Fibroblast of skin of scalp (primary cell): Measurements from ENCODE around the gene GNG13.

Source experiments
- DNase-seq: peaks from one replicate; pipeline ENCODE4 v3.0.0-alpha.2; 2013

GNG13 gene

DNA sequence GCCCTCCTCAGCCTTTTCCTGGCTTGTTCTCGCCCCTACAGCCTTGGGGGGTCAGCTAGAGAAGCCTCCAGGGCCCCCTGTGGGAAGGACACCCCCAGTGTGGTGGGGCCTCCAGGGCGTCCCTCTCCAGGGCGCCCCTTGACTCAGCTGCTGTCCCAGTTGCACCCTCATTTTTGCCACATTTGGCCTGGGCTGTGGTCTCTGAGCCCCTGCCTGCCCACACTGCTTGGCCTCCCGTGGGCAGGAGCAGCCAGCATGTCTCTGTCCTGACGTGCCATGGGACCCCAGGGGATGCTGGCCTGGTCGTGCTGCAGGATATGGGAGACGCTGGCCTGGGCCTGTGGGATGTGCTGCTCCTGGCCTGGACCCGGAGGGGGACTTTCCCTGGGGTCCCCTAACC is 7.1 kb downstream of the GNG13 start:
- no peak for DNase-seq

DNA sequence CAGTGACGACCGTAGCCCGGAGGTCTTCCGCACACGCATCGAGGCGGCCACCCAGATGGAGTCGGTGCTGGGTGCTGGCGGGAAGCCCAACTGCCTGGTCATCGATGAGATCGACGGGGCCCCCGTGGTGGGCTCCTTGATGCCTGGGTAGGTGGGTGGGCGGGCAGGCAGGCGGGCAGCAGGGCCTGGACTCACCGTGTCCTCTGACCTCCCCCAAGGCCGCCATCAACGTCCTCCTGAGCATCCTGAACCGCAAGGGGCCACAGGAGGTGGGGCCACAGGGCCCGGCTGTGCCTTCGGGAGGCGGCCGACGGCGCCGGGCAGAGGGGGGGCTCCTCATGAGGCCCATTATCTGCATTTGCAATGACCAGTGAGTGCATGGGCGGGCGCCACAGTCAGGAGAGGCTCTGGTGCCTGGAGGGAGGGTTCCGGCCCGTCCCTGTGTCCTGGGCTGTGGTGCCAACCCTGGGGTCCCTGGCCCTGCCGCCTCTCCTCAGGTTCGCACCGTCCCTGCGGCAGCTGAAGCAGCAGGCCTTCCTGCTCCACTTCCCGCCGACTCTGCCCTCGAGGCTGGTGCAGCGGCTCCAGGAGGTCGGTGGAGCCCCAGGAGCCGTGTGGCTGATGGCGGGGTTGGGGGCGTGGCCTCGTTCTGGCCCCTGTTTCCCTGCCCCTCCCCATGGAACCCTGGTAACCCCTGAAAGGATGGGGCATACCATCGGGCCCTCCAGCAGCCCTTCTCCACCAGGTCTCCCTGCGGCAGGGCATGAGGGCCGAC is 8.1 kb downstream of the GNG13 start:
- DNase-seq, result no peak

DNA sequence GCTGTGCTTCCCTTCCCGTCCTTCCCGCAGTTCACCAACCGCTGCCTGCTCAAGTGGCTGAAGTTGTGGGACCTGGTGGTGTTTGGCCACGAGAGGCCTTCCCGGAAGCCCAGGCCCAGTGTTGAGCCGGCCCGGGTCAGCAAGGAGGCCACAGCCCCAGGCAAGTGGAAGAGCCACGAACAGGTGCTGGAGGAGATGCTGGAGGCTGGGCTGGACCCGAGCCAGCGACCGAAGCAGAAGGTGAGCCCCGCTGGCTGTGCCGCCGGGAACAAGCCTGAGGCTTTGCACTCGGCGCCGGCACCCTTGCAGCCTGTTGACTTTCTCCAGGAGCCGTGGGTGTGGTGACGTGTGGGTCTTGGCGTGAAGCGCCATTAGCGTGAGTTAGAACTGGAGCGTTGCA is 9.4 kb downstream of the GNG13 start:
- DNase-seq, result no peak

DNA sequence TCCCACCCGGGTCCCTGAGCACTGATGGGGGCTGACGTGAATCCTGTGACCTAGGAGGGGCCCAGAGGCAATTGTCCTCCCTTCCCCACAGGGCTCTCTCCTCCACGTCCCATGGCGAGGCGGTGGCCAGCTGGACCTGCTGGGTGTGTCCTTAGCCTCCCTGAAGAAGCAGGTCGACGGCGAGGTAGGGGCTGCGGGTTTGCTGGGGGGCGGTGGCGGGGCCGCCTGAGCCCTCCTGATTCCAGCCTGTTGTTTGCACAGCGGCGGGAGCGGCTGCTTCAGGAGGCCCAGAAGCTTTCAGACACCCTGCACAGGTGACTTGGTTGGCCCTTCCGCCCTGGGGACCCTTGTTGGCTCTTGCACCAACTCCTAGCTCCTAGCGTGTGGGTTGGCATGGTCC is 10.4 kb downstream of the GNG13 start:
- no peak for DNase-seq

DNA sequence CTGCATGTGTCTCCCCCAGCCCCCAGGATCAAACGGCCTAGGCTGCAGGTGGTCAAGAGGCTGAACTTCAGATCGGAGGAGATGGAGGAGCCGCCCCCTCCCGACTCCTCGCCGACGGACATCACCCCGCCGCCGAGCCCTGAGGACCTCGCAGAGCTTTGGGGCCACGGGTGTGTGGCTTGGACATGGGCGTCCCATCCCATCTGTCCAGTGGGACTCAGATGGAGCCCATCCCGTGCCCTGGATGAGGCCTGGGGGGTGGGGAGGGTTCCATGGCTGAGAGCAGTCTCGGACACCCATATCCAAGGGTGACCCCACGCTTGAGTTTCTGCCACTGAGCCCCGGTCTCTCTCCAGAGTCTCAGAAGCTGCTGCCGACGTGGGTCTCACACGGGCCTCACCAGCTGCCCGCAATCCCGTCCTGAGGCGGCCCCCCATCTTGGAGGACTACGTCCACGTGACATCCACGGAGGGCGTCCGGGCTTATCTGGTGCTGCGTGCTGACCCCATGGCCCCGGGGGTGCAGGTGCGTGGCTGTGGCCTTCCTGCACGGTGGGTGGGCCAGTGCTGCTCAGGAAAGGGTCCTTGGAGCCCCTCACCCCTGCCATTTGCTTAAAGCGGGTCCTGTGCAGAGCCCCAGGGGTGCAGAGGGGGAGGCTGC is 11.2 kb downstream of the GNG13 start:
- no peak for DNase-seq

GRCh38 chr16:788399-789126 is 12.0 kb downstream of the GNG13 start, which contains the start of gene CHTF18:
TSS of gene CHTF18 (plus strand) at chr16:788620. CDS start at chr16:788685, 65 bp downstream.
- peak; percentile 93 for DNase-seq

GRCh38 chr16:787978-788398 is 12.5 kb downstream of the GNG13 start, which contains the start of gene RPUSD1:
TSS of gene RPUSD1 (minus strand) at chr16:788381. CDS start at chr16:787737, 644 bp downstream.
- no peak for DNase-seq

DNA sequence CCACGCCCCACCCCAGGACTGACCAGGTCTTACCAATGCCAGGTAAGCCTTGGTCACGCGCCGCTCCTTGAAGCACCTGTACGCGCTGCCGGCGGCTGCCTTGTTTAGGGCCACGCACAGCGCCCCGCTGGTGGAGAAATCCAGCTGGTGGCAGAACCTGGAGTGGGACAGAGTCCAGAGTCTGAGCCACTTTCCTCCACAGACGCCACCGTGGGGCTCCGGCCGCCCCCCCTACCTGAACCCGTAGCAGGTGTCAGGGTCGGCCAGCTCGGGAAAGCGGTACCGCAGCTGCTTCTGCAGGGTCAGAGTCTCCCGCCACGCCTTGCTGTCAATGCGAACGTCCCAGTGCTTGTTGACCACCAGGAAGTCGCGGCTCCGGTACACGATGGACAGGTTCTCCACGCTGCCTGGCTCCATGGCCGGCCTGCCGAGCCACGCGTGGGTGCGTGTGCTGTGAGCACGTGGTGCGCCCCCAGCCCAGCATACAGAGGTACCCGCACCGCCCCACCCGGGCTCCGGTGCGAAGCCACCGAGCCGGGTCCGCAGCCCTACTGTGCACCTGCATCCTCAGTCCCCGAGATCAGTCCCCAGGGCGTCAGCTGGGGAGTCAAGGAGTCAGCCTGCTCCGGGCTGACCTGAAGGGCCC is 13.1 kb downstream of the GNG13 start:
- no peak for DNase-seq

DNA sequence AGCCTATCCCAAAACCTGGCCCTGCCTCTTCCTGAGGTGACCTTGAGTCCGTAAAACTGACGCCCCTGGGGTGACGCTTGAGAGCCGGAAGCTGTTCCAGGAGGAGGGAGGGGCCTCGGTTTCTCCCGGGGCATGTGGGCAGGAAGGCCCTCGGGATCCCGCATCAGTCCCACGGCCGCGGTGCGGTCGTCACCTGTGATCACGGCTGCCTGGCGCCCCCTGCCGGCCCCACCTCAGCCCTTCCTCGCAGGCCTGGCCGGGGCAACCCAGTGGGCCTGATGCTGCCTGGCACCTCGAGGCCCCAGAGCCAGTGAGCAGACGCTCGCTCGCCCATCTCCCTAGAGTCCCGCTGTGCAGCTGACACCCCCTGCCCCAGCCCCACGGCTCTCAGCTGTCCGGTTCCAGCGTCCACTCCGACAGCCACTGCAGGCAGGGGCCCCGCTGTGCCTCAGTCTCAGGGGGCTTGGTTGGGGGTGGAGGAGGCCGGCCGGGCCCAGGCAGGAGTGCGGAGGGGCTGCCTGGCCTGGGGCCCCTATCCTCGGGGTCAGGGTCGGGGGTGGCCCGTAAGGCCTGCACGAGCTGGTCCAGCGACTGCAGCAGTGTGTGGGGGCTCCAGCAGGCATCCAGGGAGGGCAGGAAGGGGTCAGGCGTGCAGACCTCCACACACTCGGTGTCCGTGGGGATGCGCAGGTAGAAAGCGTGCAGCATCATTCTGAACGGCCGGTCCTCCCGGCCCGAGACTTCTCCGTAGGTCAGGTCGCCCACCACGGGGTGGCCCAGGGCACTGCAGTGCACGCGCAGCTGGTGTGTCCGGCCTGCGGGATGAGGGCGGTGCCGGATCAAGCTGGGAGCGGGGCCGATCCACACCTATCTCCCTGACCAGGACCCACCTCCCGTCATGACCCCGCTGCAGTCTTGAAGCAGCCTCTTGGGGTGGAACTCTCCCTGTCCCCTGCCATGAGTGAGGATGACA is 14.7 kb downstream of the GNG13 start:
- peak; percentile 33 for DNase-seq

GRCh38 chr16:784431-784830 is 16.1 kb downstream of the GNG13 start:
- no peak for DNase-seq

GRCh38 chr16:783404-784161 is 17.0 kb downstream of the GNG13 start:
- DNase-seq, result no peak

GRCh38 chr16:782766-783403 is 17.6 kb downstream of the GNG13 start:
- DNase-seq, result no peak

DNA sequence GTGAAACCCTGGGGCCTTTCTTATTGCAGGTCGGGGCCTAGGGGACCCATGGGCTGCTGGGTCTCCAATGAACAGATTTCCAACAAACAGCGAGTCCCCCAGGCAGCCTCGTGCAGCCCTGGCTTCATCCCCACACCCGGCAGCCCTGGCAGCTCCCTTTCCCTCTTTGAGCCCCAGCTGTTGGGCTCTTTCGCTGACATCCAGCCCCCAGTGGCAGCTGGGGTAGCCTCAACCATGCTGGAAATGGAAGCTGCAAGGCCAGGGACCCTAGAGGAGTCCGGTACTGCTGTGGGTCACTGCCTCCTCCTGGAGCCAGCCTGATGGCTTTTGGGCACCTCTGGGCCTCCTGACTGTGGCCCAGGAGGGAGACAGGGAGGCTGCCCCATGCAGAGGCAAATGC is 18.3 kb downstream of the GNG13 start:
- no peak for DNase-seq

- DNase-seq, result no peak
Observed at GRCh38 chr16:781346-782010, 19.1 kb downstream of the GNG13 start.

GRCh38 chr16:780296-780695 is 20.2 kb downstream of the GNG13 start:
- DNase-seq, result no peak

DNA sequence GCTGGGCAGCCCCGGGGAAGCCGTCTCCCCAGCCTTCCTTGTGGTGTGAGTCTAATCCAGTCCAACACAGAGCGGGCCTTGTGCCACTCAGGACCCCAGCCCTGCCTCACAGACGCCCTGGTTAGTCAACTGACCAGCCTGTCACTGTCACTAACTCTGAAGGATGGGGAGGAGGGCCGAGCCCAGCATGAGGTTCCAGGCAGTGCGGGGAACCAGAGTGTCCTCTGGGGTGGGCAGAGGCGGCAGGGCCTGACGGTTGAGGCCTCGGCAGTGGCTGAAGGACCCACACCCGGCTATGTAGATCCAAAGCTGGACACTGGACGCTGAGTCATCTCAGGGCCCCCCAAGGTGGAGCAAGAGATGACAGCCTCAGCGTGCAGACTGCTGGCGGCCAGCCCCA is 21.0 kb downstream of the GNG13 start:
- no peak for DNase-seq

GRCh38 chr16:778909-779527 is 21.5 kb downstream of the GNG13 start:
- DNase-seq, result no peak

DNA sequence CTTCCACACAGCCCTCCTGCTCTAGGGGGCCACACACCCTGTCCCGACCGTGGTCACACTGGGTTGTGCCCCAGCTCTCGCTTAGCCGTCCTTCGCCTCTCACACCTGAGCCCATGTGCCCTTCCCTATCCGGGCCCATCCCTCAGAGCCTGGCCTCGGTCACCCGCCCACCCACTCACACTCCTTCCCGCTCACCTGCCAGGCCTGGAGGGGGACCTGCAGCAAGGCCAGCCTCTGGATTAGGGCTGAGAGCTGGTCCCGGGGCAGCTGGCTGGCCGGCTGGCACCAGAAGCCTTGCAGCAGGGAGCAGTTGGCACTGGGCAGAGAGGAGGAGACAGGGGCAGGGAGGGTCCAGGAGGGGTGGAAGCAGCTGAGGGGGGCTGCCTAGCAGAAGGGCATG is 22.1 kb downstream of the GNG13 start:
- no peak for DNase-seq

DNA sequence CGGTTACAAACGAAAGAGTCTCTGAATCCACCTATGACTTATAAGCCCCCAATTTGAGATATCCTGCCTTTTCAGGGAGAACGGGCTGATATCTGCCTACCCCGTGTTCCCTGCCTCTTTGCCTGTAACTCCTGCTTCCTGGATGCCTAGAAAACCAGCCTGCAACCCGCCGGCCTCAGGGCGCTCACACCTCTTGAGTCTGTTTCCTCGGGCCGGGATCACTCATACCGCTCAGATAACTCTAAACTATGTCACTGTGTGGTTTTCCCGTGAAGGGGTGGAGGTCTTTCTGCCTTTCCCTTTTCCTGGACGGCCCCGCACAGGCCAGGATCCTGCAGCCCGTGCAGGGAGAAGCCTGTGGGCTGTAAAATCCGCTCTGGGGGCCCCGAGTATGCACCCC is 22.7 kb downstream of the GNG13 start:
- DNase-seq, result no peak
